HG03097 (cell line): ENCODE data around the gene ROR1.

Experiments used
- ATAC-seq: cut with Tn5 transposase; IDR thresholded peaks from one replicate; pipeline ENCODE4 v1.9.1; 2021; ENCODE audit not compliant: unreplicated experiment, low FRiP score

The ROR1 gene

DNA sequence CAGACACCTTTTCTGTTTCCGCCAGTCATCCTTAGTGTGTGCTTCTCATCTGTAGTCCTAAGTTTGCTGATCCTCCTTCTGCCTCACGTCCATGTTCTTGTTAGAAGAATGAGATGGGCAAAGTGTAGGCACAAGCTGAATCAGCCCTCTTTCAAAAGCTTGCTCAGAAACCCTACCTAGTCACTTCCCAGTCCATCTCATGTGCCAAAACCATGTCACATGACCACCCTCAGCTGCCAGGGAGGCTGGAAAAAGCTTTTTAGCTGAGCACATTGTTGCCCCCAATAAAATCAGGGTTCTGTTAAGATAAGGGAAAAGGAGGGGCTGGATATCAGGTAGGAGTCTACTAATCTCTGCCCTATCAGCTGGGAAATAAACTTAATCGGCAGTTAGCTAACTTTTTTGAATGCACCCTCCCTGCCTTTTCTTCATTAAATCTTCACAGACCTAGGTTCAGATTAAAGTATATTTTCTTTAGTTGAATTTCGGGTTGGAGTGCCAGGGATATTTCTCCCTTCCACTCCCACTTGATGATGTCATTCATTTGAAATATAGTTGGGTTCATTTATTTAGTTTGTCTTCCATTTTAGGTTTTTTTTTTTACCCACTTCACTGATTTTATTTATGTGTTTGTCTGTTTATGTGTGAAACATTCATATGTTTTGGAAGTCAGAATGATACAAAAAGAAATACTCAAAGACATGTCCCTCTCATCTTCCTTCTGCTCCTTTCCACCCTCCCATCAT is 129.2 kb downstream of the ROR1 start:
- ATAC-seq = no peak

DNA sequence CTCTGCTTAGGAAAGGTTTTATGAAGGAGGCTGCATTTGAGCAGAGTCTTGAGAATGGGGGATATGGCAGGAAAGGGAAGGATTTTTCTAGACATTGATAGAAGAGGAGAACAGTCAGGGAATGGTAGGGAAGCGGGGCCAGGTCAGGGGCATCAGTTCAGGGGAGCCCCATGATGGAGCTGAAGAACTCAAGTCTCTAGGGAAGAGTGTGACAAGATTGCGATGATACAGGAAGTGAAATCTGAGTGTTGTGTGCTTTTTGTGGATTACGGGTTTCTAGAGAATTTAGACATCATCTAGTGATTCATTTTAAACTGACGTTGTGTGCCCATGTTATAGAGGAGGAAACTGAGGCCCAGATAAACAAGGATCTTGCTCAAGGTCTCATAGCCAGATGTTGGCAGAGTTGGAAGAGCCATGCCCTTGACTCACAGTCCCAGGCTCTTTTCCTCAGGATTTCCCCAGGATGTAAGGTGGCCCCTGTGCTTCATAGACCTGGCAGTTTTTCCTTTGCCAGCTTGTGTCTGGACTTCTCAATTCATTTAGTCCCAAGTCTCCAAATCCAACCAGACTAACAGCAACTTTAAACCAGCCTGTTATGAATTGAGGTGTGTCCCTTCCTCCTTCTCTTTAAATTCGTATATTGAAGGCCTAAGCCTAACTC is 130.3 kb downstream of the ROR1 start:
- ATAC-seq = no peak

DNA sequence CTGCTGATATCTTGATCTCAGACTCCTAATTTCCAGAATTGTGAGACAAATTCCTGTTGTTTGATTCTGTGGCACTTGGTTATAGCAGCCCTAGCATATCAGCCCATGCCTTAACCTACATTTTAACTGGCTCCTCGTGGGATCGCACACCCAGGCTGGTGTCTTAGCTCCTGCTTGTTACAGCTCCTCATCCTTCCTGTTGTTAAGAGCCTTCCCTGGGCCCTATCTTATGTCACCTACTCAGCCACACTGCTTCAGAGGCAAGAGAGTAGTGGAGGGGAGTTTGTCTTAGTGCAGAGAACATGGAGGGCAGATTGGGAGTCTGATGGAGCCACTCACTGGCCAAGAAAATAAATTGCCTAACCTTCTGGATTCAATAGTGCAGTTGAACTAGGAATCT is 131.0 kb downstream of the ROR1 start:
- ATAC-seq = no peak

DNA sequence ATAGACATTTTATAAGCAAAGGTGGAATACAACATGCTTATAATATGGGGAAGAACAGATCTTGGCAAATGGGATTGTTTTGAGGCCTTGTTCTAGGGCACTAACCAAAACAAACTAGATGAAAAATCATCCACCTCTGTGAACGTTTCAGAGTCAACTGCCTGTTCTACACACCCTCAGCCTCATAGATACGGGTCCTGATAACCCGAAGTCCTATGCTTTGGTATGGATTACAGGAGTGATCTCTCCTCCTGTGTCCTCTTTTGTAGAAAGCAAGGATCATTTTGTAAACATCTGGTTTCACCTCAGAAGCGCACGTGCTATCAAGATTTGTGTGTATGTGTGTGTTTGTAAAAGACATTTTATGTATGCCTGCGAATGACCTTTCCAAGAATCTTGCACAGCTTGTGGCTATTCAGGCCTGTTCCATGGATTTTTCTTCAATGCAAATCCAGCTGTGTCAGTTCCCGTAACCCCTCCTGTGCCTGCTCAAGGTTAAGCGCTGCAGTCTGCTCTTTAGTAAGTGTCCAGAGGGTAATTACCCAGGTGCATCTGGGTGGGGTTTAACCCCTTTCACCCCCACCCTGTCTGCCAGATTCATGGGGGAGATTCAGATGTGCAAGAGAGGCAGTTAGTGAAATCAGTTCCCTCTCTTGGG is 132.4 kb downstream of the ROR1 start:
- ATAC-seq = no peak

DNA sequence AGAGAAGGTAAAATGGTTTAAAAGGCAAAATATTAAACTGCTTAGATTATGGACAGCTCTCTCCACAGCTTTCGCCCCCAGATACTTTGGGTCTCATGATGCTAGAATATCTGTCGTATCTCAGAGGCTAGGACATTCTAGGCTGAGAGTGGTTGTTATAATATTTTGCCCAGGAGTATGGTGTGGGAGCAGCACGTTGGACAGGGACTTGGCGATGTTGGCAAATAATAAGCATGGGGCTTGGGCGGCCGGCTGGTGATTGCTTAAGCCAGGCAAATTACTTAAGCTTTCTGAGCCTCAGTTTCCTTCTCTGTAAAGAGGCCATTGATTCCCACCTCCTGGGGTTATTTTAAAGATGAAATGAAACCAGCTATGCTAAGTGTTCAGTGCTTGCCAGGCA is 133.2 kb downstream of the ROR1 start:
- ATAC-seq = no peak

DNA sequence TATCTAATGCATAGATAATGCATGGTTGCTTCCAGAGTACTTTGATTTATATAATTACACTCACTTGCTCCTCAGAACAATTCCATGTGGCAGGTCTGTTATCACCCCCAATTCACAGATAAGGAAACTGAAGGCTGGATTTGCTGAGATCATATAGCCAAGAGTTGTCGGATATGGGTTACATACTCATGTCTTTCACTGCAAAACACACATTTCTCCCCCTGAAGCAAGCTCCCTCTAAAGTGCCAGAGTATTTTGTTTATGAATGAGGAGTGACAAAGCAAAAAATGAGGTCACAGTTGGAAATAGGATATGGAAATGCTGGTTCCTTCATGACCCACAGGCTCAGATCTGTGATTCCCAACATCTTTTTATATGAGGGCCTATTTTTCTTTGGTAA is 134.2 kb downstream of the ROR1 start:
- no peak for ATAC-seq

DNA sequence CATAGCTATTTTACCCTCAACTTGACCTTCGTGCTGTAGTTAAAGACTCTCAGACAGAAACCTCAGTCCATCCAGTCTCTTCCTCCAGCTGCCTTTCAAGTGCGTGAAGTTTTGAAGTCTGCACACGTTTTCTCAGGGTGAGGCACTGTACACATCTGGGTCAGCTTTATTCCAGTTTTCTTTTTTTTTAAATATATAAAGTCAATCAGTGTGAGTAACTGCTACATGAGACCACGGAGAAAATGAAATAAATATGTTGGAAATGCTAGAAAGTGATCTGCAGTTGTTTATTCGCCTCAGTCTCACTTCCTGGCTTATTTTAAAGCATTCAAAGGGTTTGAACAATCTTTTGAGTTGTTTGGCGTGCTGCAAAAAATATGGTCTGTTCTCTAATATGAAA is 135.7 kb downstream of the ROR1 start:
- no peak for ATAC-seq

DNA sequence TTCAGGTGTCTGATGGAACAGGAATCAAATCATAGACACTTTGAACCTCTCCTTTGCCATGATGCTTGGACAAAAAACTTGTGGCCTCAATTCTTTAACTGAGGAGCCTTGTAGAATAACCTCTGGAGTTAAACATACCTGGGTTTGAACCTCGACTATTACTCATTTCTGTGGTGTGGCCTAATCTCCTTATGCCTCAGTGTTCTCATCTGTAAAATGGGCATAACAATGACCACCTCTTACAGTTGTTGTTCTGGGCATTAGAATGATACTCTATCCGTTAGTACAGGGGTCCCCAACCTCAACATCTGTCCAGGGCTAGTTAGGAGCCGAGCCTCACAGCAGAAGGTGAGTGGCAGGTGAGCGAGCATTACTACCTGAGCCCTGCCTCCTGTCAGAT is 137.2 kb downstream of the ROR1 start:
- ATAC-seq = no peak

DNA sequence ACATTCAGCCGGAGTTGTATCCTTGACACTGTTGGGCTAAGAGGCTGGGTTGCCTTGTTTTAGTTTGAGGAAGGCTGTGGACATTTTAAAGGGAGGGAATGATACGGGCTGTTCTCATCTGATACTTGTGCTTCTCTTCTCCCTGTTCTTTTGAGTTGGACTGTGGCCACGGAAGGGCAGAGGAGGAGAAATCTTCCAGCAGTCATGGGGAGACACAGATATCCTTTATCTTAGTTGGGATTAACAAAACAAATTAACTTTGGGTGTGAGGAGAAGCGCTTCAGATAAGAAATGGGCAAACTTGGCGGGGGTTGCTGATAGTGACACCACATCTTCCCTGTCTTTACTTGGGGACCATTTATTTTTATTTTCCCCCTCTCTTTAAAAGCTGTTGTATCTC is 138.8 kb downstream of the ROR1 start:
- ATAC-seq = no peak

DNA sequence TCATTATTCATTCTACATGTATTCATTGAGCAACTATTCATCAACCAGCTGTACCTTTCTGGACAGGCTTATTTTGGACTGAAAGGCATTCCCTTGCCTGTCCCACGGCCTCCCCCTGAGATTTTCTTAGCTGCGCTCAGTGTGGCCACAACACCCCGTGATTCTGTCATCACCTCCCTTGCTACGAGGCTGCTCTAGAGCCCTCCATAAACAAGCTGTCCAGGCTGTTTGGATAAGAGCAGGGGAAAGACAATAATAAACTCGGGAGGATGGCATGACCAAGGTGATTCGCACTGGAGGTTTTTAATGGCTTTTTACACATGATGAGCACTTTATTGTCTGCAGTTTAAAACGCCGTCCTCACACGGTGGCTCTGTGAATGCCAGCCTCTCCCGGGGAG is 139.7 kb downstream of the ROR1 start:
- ATAC-seq = no peak

DNA sequence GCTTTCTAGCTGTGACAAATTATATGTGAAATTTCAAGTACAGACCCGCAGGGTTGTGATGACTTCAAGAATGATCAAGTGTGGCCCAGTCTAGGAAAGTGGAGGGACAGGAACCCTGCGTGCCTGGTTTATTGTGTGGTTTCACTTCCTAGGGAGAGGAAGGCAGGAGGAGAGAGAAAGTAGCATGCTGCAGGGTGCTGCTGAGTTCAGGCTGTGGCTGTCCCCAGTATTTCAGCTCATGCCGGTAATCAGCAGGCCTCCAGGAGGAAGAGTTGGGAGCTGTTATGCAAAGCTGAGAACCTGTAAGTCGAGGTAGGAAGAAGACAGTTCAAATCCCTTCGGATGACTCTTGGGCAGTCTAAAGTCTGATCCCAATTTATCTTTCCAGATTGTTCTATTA is 140.4 kb downstream of the ROR1 start:
- ATAC-seq = no peak

DNA sequence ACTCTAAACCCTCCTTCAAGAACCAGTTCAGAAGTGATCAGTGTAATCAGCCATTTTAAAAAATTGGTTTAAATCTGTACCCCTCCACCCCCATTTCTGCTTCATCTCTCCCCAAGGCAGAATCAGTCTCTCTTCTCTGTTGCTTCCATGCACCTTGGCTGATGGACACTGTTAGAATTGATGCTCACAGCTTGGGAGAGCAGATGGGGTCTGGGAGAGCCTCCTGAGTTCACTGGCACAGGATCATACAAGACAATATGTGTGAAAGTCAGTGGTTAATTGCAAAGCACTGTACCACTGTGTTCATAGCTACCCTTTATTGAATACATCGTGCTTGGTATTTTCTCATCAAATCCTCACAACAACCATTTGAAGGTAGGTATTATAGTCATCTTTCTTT is 140.9 kb downstream of the ROR1 start:
- ATAC-seq = no peak

DNA sequence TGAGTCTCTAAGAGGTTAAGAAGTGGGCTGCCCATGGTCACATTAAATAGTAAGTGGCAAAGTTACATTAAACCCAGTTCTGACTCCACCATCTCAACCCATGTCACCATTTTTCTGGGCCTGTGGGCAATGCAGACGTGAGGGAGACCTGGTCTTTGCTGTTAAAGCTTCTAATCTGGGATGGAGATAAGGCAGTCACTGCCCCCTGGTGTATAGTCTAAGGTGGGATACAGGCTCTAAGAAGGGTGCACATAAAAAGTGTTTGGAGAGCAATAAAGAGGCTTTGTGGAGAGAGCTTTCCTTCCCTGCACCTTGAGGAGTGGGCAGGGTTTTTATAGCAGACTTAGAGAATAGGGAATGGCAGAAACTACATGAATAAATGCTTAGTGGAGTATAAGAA is 141.3 kb downstream of the ROR1 start:
- ATAC-seq = no peak

DNA sequence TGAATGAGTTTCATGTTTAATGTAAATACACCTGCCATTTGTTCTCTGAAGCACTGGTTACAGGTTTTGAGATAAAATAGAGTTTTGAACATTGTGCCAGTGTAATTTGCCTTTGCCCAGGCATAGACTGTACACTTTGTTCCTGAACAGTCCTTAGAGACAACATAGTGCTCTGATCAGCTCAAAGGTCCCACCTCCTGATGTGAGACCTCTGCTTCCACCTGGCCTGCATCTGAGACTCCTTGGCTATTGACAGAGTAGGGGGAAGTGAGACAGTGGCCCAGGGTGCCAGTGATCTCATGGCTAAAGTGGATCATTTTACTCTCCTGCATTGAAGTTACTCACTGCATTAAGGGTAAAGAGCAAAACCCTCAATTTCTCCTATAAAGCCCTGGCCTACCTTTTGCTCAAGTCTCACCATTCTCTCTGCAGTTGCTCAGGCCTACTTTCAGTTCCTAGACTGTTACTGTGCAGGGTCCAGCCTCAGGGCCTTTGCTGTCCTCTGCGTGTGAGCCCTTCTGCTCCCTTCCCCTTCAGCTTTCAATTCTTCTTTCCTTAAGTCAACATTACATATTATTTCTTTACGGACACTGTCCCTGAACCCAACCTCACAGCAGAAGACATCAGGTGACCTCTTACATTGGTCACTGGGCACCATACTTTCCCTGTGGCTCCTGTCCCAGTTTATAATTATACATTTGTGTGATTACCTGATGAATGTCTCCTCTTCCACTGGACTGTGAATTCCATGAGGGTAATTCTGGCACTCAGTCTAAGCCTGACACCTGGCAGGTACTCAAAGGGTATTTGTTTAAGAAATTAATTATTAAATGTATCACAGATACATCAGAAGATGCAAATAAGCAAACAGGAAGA is 142.9 kb downstream of the ROR1 start:
- no peak for ATAC-seq

DNA sequence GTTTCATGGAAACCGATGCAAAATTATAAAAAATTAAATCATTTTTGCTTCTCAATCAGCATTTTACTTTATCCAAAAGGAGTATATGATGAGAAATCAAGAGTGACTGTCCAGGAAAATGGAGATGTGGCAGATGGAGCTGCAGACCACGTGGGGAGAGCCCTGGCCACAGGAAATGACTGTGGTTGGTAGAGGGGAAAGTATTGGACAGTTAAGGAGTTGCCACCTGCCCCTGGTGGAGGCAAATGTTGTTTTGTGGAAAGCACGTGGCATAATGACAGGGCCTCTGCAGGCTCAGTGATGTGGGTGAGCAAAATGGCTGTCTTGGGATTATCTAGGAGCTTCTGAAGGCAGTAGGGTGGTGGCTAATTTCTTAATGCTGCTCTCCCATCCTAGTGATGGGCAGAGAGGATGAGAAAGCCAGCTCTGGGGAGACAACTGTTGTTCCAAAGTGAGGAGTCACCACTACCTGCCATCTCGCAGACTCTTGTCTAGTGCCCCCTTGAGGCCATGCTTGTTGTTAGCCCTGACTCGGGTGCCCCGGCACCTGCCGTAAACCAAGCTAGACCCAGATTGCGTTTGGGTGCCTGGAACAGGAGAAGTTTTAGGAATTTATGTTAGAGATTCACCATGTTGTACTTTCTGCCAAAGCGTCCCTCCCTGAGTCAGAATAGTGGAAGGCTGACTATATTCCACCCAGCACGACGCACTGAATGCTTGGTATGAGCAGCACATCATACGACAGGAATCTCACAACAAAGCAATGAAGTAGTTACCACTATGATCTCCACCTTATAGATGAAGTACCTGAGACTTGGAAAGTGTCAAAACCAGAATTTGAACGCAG is 144.0 kb downstream of the ROR1 start:
- no peak for ATAC-seq

DNA sequence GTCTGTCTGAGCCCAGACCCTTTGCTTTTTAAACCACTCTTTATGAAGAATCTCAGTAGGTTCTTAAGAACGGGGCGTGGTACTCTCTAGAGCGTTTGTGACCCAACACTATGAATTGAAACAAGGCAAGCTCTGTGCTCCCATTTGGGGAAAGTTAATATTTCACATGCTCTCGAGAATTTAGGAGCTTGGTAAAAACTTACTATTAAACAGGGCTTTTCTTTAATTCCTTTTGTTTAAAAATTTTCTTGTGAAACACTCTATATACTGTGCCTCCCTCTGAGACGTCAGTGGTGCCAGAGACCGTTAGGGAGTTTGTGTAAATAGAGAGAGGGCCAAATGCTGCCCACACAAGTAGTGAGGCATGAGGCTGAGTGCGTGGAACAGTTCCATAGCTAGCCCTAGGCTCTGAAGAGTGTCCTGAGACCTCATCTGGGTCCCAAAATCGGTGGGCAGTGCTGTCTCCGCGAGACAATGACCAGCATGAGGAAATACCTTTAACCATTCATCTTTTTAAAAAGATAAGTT is 144.7 kb downstream of the ROR1 start:
- ATAC-seq = no peak

DNA sequence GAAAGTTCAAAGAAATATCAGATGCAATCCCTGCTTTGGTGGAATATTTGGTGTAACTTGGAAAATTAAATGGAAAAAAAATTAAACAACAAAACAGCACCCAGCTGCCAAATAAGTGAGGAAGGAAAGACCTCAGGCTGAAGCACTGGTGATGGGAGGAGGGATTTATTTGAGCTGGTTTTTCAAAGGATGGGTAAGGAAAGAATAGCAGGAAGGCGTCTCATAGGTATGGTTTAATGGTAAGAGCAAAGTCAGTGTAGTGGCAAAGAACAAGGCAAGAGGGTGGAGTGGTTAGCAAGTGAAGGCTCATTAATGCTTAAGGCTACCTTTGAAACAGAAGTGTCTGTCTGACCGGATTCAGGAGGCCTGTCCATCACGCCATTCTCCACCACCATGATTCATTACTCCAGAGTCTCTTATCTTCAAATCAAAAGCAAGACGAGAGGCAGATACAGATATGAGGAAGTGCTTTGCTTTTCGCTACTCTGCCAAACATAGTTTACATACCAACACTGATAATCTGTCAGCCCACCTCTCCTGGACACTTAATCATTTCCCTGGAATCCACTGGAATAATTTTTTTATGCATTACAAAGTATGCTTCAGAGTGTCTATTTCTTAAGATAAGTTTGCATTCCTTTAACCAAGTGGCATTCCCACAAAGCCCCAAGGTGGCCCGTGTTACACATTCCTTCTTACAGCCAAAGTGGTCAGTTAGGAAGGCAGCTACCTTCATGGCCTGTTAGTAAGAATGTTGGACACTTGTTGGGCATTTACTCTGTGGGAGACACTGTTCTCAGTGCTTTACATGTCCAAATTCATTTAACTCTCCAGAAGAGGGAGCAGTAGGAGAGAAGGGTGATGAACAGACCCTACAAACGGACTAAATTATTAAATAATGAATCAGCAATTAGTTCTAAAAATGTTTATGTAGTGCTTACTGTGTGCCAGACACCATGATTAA is 146.6 kb downstream of the ROR1 start:
- no peak for ATAC-seq

DNA sequence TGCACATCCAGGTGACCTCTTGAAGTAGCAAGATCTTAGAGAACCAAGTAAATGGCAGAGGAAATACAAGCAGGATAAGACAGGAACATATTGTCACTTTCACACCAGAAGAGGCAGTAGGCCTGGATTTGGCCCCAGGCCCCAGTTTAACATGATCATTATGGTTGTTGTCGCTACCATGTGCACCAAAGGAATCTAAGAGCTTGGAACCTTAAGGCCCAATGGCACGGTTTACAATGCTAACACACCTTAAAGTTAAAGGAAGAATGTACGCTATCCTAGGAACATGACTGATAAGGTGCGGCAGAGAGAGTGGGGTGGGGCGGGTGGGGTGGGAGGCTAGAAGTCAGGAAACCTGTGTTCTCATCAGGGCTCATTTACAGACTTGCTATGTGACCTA is 147.5 kb downstream of the ROR1 start:
- no peak for ATAC-seq

DNA sequence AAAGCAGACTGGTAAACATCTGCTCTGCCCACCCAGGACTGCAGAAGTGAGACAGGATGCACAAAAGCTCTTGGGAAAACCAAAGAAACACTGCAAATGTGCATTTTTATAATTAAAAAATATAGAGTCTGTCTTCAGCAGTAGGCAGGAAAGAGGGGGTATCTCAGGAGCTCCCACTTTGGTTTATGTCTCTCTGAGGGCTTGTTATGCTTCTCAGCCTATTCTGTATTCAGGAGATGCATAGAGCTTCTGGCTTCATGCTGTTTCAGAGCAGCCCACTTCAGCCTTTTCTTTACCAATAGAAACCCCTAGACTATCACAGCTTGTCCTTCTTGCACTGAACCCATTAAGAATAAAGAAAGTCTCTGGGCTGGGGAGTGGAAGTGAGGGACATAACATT is 148.0 kb downstream of the ROR1 start:
- ATAC-seq = no peak
